Subcutaneous adipose tissue (tissue), 4 donors: ENCODE measurements around the gene ABCB8. TPM values are rescaled to one million over a fixed set of nuclear protein-coding genes. Genes with fewer than 3 reads are reported as not detected.

ENCODE experiments used
- total RNA-seq, 4 donors: library from RNA; depleted of rRNA; stranded (reverse); fragments of >200 nt; gene quantifications; one replicate each; pipeline ENCODE4 v1.1.0, GENCODE V29; 2016
- TF ChIP-seq, protein P1 (sequence below): fragments of 450-650 bp; IDR thresholded peaks from one replicate; pipeline ENCODE4 v1.5.1; 2016; ENCODE audit warnings: low read depth, mild to moderate bottlenecking, control low read depth, antibody characterized with exemption, moderate library complexity

The ABCB8 gene
- total RNA-seq, 4 donors from 2014 or later = 13.2 to 45.4 (median 14.9) TPM

DNA sequence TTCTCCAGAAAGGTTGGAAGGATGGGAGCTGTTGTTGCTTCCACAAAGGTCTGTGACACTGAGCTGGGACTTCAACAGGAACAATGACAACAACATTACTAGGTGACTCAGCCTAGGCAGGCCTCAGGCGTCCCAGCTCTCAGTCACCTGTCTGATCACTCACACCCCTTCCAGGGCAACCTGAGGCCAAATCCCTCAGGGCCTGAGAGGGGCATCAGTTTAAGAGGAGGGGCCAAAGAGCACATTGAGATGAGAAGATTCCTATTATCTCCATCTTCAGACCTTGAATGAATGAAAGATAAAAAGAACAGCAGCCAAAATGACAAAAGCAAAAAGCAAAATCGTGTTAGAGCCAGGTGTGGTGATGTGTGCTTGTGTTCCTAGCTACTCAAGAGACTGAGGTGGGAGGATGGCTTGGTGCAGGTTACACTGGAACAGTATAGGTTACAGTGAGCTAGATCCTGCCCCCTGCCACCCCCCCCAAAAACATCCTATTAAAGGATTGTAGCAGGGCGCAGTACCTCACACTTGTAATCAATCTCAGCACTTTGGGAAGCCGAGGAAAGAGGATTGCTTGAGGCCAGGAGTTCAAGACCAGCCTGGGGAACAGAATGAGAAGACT is 3.7 kb upstream of the ABCB8 start, which contains the start of gene ATG9B:
TSS of gene ATG9B (minus strand) at position 60 of the 622 bp plus-strand sequence. CDS start 71 bp downstream, outside the sequence.
- TF ChIP-seq, protein P1, sequence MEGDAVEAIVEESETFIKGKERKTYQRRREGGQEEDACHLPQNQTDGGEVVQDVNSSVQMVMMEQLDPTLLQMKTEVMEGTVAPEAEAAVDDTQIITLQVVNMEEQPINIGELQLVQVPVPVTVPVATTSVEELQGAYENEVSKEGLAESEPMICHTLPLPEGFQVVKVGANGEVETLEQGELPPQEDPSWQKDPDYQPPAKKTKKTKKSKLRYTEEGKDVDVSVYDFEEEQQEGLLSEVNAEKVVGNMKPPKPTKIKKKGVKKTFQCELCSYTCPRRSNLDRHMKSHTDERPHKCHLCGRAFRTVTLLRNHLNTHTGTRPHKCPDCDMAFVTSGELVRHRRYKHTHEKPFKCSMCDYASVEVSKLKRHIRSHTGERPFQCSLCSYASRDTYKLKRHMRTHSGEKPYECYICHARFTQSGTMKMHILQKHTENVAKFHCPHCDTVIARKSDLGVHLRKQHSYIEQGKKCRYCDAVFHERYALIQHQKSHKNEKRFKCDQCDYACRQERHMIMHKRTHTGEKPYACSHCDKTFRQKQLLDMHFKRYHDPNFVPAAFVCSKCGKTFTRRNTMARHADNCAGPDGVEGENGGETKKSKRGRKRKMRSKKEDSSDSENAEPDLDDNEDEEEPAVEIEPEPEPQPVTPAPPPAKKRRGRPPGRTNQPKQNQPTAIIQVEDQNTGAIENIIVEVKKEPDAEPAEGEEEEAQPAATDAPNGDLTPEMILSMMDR = no peak

GRCh38 chr7:151025924-151026671 is 2.2 kb upstream of the ABCB8 start:
- TF ChIP-seq, protein P1 = no peak

- TF ChIP-seq, protein P1 = no peak
These were observed 775 bp downstream of the ABCB8 start for GRCh38 chr7:151028948-151029501.

DNA sequence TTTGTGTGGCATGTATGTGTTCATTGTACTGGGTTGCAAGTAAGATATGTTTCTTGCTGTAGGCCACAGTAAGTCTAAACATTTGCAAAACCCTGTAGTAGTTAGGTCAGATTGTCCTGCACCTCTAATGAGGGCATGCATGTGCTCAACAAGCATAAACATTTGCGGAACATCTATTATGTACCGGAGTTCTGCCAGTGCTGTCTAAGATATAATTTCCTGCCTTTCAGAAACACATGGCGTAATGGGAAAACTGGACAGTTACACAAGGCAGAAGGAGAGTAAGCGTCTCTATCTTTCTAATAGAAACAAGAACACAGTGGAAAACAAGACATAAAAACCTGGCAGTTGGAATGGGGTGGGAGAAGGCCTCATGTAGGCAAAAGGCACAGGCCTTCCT is 2.8 kb downstream of the ABCB8 start:
- TF ChIP-seq, protein P1 = no peak

DNA sequence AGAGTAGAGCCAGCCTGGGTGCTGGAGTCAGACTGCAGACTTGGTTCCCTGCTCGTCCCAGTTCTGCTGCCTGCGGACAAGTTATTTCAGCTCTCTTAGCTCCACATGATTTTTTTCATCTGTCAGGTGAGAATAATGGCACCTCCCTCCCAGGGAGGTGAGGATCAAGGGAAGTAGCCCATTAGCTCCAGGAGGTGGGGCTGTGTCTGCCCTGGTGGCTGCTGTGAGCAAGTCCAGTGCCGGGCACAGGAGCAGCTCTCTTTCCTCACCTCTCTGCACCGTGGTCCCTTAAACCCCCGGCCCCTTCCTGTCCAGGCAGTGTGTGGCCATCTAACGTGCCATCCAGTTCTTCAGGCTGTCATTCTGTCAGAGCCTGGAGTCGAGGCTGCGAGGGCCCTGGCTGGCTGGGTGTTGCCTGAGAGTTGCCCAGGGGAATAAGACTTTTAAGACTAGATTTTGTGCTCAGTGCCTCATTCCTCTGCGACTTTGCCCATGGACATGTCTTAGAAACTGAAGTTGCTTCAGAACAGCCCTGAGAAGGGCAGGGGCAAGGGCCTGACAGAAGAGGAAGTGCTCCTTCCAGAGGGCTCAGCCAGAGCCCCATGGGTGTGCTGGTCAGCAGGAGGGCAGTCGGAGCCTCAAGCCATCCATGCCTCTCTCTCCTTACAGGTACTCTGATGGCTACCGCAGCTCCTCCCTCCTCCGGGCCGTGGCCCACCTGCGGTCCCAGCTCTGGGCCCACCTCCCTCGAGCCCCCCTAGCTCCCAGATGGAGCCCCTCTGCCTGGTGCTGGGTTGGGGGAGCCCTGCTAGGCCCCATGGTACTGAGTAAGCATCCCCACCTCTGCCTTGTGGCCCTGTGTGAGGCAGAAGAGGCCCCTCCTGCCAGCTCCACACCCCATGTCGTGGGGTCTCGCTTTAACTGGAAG is 5.0 kb downstream of the ABCB8 start:
- TF ChIP-seq, protein P1 = no peak

DNA sequence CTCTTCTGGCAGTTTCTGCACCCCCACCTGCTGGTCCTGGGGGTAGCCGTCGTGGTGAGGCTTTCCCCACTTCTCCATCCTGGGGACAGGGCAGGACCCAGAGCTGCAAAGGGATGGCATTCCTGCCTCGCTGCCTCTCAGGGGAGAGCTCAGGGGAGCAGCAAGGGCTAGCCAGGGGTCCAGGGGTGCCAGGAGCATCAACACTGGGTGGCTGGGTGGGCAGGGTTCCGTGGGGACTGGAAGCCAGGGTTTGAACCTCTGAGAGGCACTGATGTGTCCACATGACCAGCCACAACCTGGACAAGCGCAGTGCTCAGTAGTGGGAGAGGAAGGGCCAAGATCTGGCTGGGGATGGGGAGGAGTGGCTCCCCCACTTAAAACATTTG is 5.6 kb downstream of the ABCB8 start:
- TF ChIP-seq, protein P1 = no peak
